GM13977 (cell line): ENCODE measurements around the gene RUFY4.
"Not testable (repeated sequence)": the region's sequence is repeated elsewhere in the genome, so short reads cannot be mapped to it uniquely, and the experiment has no call there.

ENCODE experiments used
- DNase-seq: peaks from one replicate; pipeline ENCODE4 v3.0.0; 2012; ENCODE audit warnings: low spot score
- in situ Hi-C: fragments of 300-500 bp; cut with MboI; formaldehyde crosslinking; loops from one replicate; pipeline ENCODE4 v1.12.0; 2022; ENCODE audit warnings: low sequenced_read_pairs, low pct_unique_long_range_greater_than_20kb, mixed read lengths, inconsistent platforms; ENCODE audit not compliant: unreplicated experiment
- TF ChIP-seq, protein P1 (sequence below): IDR thresholded peaks from 2 replicates; pipeline ENCODE4 v1.5.1; 2012; ENCODE audit warnings: mild to moderate bottlenecking, control low read depth; ENCODE audit not compliant: insufficient read depth; ENCODE audit errors: extremely low read depth, missing control alignments

The RUFY4 gene, protein sequence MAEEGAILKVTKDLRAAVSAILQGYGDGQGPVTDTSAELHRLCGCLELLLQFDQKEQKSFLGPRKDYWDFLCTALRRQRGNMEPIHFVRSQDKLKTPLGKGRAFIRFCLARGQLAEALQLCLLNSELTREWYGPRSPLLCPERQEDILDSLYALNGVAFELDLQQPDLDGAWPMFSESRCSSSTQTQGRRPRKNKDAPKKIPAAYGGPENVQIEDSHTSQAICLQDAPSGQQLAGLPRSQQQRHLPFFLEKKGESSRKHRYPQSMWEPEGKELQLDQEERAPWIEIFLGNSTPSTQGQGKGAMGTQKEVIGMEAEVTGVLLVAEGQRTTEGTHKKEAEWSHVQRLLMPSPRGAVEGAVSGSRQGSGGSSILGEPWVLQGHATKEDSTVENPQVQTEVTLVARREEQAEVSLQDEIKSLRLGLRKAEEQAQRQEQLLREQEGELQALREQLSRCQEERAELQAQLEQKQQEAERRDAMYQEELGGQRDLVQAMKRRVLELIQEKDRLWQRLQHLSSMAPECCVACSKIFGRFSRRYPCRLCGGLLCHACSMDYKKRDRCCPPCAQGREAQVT

DNA sequence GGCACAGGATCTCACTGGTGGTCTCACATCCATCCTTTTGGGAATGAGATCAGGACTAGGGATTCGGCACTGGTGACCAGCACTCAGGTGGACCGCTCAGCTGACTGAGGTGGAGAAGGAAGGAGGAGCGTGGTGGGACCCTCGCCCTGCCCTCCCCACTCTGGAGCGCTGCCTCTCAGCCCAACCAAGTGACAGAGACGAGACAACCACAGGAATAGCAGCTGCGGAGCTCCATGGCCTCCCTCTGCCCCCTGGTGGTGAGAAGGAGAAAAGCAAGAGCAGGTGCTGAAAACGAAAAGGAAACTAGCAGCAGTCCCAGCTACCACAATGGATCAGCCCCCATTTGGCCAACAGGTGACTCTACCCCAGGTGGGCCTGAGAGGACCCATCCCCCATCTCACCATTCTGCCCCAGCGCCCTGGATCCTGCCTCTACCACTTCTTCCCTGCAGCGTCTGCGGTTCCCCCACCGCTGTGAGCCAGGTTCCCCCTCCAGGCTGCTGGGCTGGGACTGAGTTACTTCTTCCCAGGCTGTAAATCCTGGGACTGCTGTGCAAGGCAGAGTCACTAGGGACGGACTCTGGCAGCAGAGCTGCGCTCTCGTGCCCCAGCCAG is at the start of gene RUFY4:
Gene RUFY4, plus strand, starts transcription at position 533 of the 614 bp plus-strand sequence. CDS start 1,353 bp downstream, outside the sequence.
- in situ Hi-C loops = not testable (repeated sequence)
- DNase-seq = peak; percentile 70
- TF ChIP-seq, protein P1, sequence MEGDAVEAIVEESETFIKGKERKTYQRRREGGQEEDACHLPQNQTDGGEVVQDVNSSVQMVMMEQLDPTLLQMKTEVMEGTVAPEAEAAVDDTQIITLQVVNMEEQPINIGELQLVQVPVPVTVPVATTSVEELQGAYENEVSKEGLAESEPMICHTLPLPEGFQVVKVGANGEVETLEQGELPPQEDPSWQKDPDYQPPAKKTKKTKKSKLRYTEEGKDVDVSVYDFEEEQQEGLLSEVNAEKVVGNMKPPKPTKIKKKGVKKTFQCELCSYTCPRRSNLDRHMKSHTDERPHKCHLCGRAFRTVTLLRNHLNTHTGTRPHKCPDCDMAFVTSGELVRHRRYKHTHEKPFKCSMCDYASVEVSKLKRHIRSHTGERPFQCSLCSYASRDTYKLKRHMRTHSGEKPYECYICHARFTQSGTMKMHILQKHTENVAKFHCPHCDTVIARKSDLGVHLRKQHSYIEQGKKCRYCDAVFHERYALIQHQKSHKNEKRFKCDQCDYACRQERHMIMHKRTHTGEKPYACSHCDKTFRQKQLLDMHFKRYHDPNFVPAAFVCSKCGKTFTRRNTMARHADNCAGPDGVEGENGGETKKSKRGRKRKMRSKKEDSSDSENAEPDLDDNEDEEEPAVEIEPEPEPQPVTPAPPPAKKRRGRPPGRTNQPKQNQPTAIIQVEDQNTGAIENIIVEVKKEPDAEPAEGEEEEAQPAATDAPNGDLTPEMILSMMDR = peak; percentile 87

GRCh38 chr2:218019411-218020060 is 49.5 kb upstream of the RUFY4 start:
- DNase-seq = no peak
- TF ChIP-seq, protein P1 = no peak
- in situ Hi-C loops = no loop called here

- in situ Hi-C loops = no loop called here
- TF ChIP-seq, protein P1 = no peak
- DNase-seq = no peak
Measured at GRCh38 chr2:218020281-218020680, 48.8 kb upstream of the RUFY4 start.

DNA sequence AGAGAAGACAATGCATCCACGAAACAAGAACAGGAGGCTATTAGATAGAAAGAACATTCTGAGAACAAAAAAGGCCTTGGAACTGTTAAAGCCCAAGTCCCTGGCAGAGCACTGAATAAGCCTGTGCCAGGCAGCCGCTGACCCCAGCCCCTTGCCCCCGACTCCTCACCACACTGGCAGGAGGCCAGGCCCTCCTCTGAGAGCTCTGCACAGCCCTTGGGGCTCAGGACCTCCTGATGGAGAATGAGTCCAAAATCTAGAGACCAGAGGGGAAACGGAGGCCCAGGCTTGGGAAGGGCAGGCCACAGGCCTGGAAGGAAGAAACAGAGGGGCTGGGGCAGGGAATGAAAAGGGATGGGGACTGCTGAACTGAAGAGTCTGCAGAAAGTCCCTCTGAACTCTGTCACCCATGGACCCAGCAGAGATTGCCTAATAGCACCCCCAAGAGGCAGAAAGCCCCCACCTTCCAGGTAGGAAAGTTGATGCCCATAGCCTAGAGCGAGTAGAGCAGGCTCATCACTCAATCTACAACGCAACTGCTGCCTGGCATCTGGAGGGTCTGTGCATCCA is 48.0 kb upstream of the RUFY4 start:
- TF ChIP-seq, protein P1 = no peak
- in situ Hi-C loops = no loop called here
- DNase-seq = no peak

GRCh38 chr2:218021536-218022071 is 47.4 kb upstream of the RUFY4 start:
- DNase-seq = no peak
- in situ Hi-C loops = no loop called here
- TF ChIP-seq, protein P1 = no peak

GRCh38 chr2:218022131-218022850 is 46.8 kb upstream of the RUFY4 start:
- no peak for DNase-seq
- in situ Hi-C loops = no loop called here
- TF ChIP-seq, protein P1 = no peak
